H1 (cell line): Measurements from ENCODE around the gene WIPF3.

Experiments used
- CBX5 ChIP-seq: fragments of 300-800, 300-1000 bp; sonication (generic); IDR thresholded peaks from 2 replicates; pipeline ENCODE4 v1.7.1; 2016; ENCODE audit warnings: antibody characterized with exemption, low read length, low read depth
- CEBPB ChIP-seq: IDR thresholded peaks from 2 replicates; pipeline ENCODE4 v1.6.1; 2012; ENCODE audit warnings: low read depth, low read length
- GABPA ChIP-seq: IDR thresholded peaks from 2 replicates; pipeline ENCODE4 v1.6.1; 2011; ENCODE audit warnings: mild to moderate bottlenecking, low read length, moderate library complexity, borderline replicate concordance; ENCODE audit not compliant: insufficient read depth
- HDAC6 ChIP-seq: IDR thresholded peaks from one replicate; pipeline ENCODE4 v1.7.1; 2012; ENCODE audit warnings: low read depth, mild to moderate bottlenecking, inconsistent platforms, low read length, moderate library complexity
- JUND ChIP-seq: IDR thresholded peaks from 2 replicates; pipeline ENCODE4 v1.6.1; 2011; ENCODE audit warnings: mild to moderate bottlenecking, improper control_type of control experiment, low read length
- POLR2A ChIP-seq, 2 experiments: IDR thresholded peaks; 1 replicate in 1 of 2; 2 replicates in 1 of 2; pipeline ENCODE4 v1.6.1; 2011; ENCODE audit warnings: low read depth in 2 of 2, low read length in 2 of 2, mild to moderate bottlenecking in 2 of 2; ENCODE audit errors: control extremely low read depth in 1 of 2
- SP2 ChIP-seq: IDR thresholded peaks from 2 replicates; pipeline ENCODE4 v1.6.1; 2012; ENCODE audit warnings: mild to moderate bottlenecking, low read length, inconsistent platforms
- TF ChIP-seq, protein P1 (sequence below), 3 experiments: IDR thresholded peaks; 1 replicate in 2 of 3; 2 replicates in 1 of 3; pipeline versions ENCODE4 v1.5.1 to v1.6.1; 2011; ENCODE audit warnings: low read length in 3 of 3, mild to moderate bottlenecking in 3 of 3, inconsistent platforms in 2 of 3, low read depth in 1 of 3, moderate library complexity in 1 of 3; ENCODE audit not compliant: insufficient read depth in 1 of 3; ENCODE audit errors: control extremely low read depth in 1 of 3
- TF ChIP-seq, protein P2 (sequence below): IDR thresholded peaks from 2 replicates; pipeline ENCODE4 v1.6.1; 2012; ENCODE audit warnings: inconsistent platforms

- TF ChIP-seq CEBPB (no peak), GABPA (no peak), CBX5 (no peak), JUND (no peak), POLR2A (IDR thresholded peaks at IDR 0.05; ENCODE audit: control extremely low read depth in 1 of 2, low read depth in 2 of 2, low read length in 2 of 2) (no peak), SP2 (no peak), HDAC6 (no peak)
- TF ChIP-seq, protein P1, sequence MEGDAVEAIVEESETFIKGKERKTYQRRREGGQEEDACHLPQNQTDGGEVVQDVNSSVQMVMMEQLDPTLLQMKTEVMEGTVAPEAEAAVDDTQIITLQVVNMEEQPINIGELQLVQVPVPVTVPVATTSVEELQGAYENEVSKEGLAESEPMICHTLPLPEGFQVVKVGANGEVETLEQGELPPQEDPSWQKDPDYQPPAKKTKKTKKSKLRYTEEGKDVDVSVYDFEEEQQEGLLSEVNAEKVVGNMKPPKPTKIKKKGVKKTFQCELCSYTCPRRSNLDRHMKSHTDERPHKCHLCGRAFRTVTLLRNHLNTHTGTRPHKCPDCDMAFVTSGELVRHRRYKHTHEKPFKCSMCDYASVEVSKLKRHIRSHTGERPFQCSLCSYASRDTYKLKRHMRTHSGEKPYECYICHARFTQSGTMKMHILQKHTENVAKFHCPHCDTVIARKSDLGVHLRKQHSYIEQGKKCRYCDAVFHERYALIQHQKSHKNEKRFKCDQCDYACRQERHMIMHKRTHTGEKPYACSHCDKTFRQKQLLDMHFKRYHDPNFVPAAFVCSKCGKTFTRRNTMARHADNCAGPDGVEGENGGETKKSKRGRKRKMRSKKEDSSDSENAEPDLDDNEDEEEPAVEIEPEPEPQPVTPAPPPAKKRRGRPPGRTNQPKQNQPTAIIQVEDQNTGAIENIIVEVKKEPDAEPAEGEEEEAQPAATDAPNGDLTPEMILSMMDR (IDR thresholded peaks at IDR 0.05; ENCODE audit: control extremely low read depth in 1 of 3, insufficient read depth in 1 of 3, low read depth in 1 of 3, low read length in 3 of 3): no peak
- TF ChIP-seq, protein P2, sequence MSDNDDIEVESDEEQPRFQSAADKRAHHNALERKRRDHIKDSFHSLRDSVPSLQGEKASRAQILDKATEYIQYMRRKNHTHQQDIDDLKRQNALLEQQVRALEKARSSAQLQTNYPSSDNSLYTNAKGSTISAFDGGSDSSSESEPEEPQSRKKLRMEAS: no peak
Observed at GRCh38 chr7:29797112-29797944, 9.0 kb upstream of the WIPF3 start.
